Measurements from ENCODE around the gene PHRF1.

DNA sequence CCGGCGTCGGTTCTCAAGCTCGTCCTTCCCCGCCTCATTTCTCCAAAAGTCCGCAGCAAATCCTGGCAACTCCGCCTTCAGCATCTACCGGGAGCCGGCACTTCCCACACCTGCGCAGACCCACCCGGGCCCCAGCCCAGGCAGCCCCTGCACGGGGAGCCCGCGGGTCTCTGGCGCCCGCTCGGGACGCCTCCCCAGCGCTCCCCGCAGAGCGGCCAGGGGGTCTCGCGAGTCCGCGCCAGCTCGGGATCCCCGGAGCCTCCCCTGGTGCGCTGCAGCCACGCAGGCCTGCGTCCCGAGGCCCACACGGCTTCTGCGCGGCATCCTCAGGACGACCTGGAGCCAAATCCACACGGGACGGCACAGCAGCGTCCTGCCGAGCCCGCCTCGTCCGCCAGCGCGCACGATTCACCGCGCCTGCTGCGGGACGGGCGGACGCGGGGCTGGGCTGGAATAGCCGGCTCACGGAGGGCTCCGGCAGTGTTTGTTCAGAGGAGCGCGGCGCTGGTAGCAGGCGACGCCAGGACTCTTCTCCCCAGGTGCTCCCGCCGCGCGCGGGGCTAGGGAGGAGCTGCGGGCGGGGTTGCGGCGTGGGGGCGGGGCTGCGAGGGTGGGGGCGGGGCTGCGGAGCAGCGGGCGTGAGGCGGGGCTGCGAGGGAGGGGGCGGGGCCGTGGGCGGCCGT lies 816 bp upstream of the PHRF1 start:
- TF ChIP-seq, protein P1, sequence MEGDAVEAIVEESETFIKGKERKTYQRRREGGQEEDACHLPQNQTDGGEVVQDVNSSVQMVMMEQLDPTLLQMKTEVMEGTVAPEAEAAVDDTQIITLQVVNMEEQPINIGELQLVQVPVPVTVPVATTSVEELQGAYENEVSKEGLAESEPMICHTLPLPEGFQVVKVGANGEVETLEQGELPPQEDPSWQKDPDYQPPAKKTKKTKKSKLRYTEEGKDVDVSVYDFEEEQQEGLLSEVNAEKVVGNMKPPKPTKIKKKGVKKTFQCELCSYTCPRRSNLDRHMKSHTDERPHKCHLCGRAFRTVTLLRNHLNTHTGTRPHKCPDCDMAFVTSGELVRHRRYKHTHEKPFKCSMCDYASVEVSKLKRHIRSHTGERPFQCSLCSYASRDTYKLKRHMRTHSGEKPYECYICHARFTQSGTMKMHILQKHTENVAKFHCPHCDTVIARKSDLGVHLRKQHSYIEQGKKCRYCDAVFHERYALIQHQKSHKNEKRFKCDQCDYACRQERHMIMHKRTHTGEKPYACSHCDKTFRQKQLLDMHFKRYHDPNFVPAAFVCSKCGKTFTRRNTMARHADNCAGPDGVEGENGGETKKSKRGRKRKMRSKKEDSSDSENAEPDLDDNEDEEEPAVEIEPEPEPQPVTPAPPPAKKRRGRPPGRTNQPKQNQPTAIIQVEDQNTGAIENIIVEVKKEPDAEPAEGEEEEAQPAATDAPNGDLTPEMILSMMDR (IDR thresholded peaks at IDR 0.05 in 2 of 3, conservative IDR thresholded peaks at IDR 0.05 in 1 of 3; ENCODE audit: insufficient read depth in 2 of 3, low read depth in 1 of 3, low read length in 3 of 3): no peak
- TF ChIP-seq EGR1 (conservative IDR thresholded peaks at IDR 0.05) (no peak), RAD51 (IDR thresholded peaks at IDR 0.05; ENCODE audit: borderline replicate concordance, low read depth) (no peak)
- TF ChIP-seq, protein P2, sequence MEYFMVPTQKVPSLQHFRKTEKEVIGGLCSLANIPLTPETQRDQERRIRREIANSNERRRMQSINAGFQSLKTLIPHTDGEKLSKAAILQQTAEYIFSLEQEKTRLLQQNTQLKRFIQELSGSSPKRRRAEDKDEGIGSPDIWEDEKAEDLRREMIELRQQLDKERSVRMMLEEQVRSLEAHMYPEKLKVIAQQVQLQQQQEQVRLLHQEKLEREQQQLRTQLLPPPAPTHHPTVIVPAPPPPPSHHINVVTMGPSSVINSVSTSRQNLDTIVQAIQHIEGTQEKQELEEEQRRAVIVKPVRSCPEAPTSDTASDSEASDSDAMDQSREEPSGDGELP (CRISPR knock-in tag; IDR thresholded peaks at IDR 0.05; ENCODE audit: borderline replicate concordance): no peak
- TF ChIP-seq, protein P3, sequence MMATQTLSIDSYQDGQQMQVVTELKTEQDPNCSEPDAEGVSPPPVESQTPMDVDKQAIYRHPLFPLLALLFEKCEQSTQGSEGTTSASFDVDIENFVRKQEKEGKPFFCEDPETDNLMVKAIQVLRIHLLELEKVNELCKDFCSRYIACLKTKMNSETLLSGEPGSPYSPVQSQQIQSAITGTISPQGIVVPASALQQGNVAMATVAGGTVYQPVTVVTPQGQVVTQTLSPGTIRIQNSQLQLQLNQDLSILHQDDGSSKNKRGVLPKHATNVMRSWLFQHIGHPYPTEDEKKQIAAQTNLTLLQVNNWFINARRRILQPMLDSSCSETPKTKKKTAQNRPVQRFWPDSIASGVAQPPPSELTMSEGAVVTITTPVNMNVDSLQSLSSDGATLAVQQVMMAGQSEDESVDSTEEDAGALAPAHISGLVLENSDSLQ (IDR thresholded peaks at IDR 0.05): no peak

Measured in K562 (cell line).